Measurements from ENCODE around the gene ETFDH.

DNA sequence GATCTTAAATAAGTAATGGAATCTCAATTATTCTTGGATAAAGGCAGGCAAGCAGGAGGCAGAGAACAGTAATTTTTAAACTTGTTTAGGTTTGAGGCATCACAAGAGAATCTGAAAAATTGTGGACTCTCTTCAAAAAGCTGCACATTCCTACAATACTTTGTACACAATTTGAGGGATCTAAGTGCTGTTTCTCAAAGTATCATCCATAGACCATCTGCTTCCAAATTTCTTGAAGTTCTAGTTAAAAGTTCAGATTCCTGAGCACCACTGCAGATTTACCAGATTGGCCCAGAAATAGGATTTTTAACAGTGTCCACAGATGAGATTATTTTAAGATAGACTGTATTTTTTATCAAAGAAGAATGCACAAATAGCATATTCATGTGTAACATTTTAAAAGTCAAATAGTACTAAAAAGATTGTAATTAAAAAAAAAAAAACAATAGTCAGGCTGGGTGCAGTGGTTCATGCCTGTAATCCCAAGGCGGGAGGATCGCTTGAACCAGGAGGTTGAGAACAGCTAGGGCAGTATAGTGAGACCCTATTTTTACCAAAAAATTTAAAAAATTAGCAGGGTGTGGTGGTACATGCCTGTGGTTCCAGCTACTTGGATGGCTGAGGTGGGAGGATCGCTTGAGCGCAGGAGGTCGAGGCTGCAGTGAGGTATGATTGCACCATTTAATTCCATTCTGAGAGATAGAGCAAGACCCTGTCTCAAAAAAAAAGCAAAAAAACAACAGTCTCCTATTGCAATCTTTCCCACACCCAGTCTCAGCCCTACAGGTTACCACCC lies 82.5 kb downstream of the ETFDH start:
- no peak for TF ChIP-seq CTCF (conservative IDR thresholded peaks at IDR 0.05 in 1 of 2, IDR thresholded peaks at IDR 0.05 in 1 of 2; ENCODE audit: low read depth in 1 of 2, low read length in 2 of 2)
- TF ChIP-seq EZH2 (IDR thresholded peaks at IDR 0.05; ENCODE audit: low read length, missing control alignments), result no peak

All from fibroblast of lung (primary cell).